ENCODE data around the gene XXYLT1. TPM values are rescaled to one million over a fixed set of nuclear protein-coding genes. Genes with fewer than 3 reads are reported as not detected.

The XXYLT1 gene
- total and polyA plus RNA-seq, 12 donors, result 2.2 to 7.2 (median 3.6) TPM

DNA sequence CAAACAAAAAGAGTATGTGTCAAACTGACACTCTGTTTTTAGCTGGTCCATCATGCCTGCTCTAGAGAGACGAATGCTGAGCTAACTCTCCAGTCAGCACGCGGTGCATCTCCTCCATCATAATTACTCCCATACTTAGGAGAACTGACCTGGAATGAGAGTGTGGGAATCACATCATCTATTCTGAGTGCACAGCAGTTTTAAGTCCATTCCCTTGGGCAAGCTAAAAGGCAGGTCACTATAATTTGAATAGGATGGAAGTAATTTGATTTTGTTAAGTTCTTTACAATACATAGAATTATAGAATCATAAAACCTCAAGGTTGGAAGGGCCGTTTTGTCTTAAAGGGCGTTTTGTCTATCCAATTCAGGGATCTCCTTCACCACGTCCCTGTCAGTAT lies 251.6 kb downstream of the XXYLT1 start:
- DNase-seq (no peak), ATAC-seq (no peak)
- intact Hi-C loops (cut with DNase I), result no loop called here
- peaks cover 0 to 22% (median 0%) of the 10 kb centered on the region in 9 donors for H3K4me1 ChIP-seq
- WGBS, 2 donors, result 88 to 89% methylated on average over 6 of the region's 6 CpGs
- no peak overlapping the region for H3K27ac ChIP-seq
- TF ChIP-seq, protein P1, sequence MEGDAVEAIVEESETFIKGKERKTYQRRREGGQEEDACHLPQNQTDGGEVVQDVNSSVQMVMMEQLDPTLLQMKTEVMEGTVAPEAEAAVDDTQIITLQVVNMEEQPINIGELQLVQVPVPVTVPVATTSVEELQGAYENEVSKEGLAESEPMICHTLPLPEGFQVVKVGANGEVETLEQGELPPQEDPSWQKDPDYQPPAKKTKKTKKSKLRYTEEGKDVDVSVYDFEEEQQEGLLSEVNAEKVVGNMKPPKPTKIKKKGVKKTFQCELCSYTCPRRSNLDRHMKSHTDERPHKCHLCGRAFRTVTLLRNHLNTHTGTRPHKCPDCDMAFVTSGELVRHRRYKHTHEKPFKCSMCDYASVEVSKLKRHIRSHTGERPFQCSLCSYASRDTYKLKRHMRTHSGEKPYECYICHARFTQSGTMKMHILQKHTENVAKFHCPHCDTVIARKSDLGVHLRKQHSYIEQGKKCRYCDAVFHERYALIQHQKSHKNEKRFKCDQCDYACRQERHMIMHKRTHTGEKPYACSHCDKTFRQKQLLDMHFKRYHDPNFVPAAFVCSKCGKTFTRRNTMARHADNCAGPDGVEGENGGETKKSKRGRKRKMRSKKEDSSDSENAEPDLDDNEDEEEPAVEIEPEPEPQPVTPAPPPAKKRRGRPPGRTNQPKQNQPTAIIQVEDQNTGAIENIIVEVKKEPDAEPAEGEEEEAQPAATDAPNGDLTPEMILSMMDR (IDR thresholded peaks at IDR 0.05), result no peak
- H3K36me3 ChIP-seq, result no peaks in the 10 kb centered on the region
- H3K9me3 ChIP-seq, result no peaks in the 10 kb centered on the region
- no peaks in the 10 kb centered on the region for H3K27me3 ChIP-seq
- no peak overlapping the region for H3K4me3 ChIP-seq

Small RNAs within 50 kb of the gene (microRNA-seq; reads per million reads assigned to microRNA genes)
- gene MIR3137, result 0 reads per million in 2 donors

Other genes with a start within 250 kb of the XXYLT1 start
- gene ACAP2, start 171.9 kb upstream of the XXYLT1 start, total RNA-seq, result 10 to 100 TPM; 13.3 to 26.7 (median 15.8) TPM
- gene ACAP2, start 171.9 kb upstream of the XXYLT1 start, polyA plus RNA-seq, result 1 to 10 TPM; 4.3 to 5.6 TPM